ENCODE data around the gene IAH1. TPM values are rescaled to one million over a fixed set of nuclear protein-coding genes. Genes with fewer than 3 reads are reported as not detected.
A peak's percentile ranks its signal among the peaks of the same experiment; 100 is the strongest.

IAH1 gene
- total RNA-seq, 4 donors from 2014 or later: 11.5 to 35.7 (median 27.7) TPM

- H3K4me3 ChIP-seq (ENCODE audit: low read depth, poor library complexity, severe bottlenecking): no peak overlapping the region
- intact Hi-C loops (cut with DNase I; ENCODE audit: low total_unique reads): loop anchor here (1.0 kb wide), 1 partner anchor 42 kb away; no protein-coding TSS in a partner anchor
- 79 to 96% methylated on average over 3 of the region's 3 CpGs for WGBS, 2 donors
- no peak for TF ChIP-seq CTCF (IDR thresholded peaks at IDR 0.05)
- no peak for TF ChIP-seq POLR2A (IDR thresholded peaks at IDR 0.05)
- DNase-seq (ENCODE audit: low spot score in 2 of 2): peak in 1 of 2 donors; percentile 5
Measured at GRCh38 chr2:9460441-9461017, 13.8 kb upstream of the IAH1 start.

DNA sequence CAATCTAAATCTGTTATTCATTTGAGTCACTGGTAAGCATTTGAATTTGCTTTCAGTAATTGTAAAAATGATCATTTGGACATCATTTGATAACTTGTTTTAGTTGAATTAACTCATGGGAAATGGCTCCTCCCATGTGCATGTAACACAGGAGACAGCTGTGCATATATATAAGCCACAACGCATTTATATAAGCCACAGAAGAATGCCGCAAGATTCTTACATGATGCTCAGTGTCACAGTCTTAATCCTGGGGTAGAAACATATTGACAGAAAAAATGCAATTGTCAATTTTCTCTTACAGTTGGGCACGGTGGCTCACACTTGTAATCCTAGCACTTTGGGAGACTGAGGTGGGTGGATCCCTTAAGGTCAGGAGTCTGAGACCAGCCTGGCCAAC is 13.3 kb upstream of the IAH1 start:
- intact Hi-C loops (cut with DNase I; ENCODE audit: low total_unique reads): no loop called here
- peak in 1 of 2 donors; percentile 14 for DNase-seq (ENCODE audit: low spot score in 2 of 2)
- no peak overlapping the region for H3K4me3 ChIP-seq (ENCODE audit: low read depth, poor library complexity, severe bottlenecking)
- 84 to 89% methylated on average over 3 of the region's 3 CpGs for WGBS, 2 donors
- TF ChIP-seq CTCF (IDR thresholded peaks at IDR 0.05): no peak
- TF ChIP-seq POLR2A (IDR thresholded peaks at IDR 0.05): no peak

GRCh38 chr2:9462313-9462712 is 12.0 kb upstream of the IAH1 start:
- intact Hi-C loops (cut with DNase I; ENCODE audit: low total_unique reads): no loop called here
- peak in 1 of 2 donors; percentile 18 for DNase-seq (ENCODE audit: low spot score in 2 of 2)
- H3K4me3 ChIP-seq (ENCODE audit: low read depth, poor library complexity, severe bottlenecking): no peak overlapping the region
- no peak for TF ChIP-seq POLR2A (IDR thresholded peaks at IDR 0.05)
- TF ChIP-seq CTCF (IDR thresholded peaks at IDR 0.05): no peak
- WGBS, 2 donors: 74 to 92% methylated on average over 5 of the region's 5 CpGs

DNA sequence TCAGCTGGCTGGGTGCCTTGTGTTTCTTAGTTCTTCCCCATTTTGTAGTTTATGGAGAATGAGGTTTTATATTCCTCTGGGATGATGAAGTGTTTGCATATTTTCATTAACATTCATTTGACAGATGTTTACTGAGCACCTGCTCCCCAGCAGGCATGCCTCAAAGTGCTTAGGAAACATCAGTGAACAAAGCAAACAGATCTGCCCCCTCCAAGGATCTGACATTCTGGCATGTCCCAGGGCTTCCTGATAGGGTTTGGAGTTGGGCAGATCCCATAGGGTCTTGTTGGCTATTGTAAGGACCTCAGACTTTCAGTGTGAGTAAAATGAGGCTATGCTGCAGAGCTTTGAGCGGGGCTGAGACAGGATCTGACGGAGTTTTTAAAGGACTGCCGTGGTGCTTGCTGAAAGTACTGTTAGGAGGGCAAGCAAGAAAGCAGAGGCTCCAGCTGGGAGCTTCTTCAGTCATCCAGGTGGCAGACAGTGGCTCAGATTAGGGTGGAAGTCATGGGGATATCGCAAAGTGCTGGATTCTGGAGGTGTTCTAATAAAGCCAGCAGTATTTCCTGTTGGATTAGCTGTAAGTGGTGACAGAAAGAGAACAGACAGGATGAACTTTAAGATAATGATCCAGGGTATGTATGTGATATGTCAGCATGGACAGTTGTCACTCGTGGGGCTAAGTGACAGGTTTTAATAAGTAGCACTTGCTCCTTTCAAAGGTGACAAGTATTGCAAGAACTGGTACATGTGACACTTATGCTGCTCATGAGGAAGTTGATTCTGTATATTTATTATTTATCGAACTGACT is 11.3 kb upstream of the IAH1 start:
- TF ChIP-seq POLR2A (IDR thresholded peaks at IDR 0.05) (no peak), CTCF (IDR thresholded peaks at IDR 0.05) (no peak)
- no peak overlapping the region for H3K4me3 ChIP-seq (ENCODE audit: low read depth, poor library complexity, severe bottlenecking)
- intact Hi-C loops (cut with DNase I; ENCODE audit: low total_unique reads): no loop called here
- peak in 1 of 2 donors; percentile 31 for DNase-seq (ENCODE audit: low spot score in 2 of 2)
- WGBS, 2 donors: 91 to 92% methylated on average over 6 of the region's 6 CpGs

DNA sequence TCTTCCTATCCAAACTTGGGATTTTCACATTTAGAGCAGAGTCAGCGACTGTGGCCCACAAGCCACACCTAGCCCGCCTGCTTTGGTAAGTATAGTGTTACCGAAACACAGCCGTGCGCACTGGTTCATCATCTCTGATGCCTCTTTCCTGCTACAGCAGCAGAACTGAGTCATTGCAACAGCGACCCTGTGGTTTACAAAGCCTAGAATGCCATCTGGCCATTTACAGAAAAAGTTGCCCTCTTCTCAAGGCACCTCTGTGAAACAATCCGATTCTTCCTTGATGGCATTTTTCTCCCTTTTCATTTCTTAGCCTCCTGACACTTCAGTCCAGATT is 10.7 kb upstream of the IAH1 start:
- H3K4me3 ChIP-seq (ENCODE audit: low read depth, poor library complexity, severe bottlenecking): no peak overlapping the region
- 78 to 89% methylated on average over 7 of the region's 7 CpGs for WGBS, 2 donors
- peak in 1 of 2 donors; percentile 21 for DNase-seq (ENCODE audit: low spot score in 2 of 2)
- intact Hi-C loops (cut with DNase I; ENCODE audit: low total_unique reads): no loop called here
- no peak for TF ChIP-seq CTCF (IDR thresholded peaks at IDR 0.05)
- TF ChIP-seq POLR2A (IDR thresholded peaks at IDR 0.05): no peak
